Motor neuron (in vitro differentiated cells): Measurements from ENCODE around the gene RAB39A. TPM values are rescaled to one million over a fixed set of nuclear protein-coding genes. Genes with fewer than 3 reads are reported as not detected.

Experiments used
- ATAC-seq, 8 experiments: fragments of 200-7000 bp; cut with Tn5 transposase; replicated peaks in 6 of 8; 2 replicates each; pipeline ENCODE4 v1.8.0; 2021; ENCODE audit warnings: mild to moderate bottlenecking in 8 of 8, moderate library complexity in 8 of 8
- H3K27ac ChIP-seq, 2 donors: fragments of 250-450 bp; sonication (Bioruptor Pico); 2 replicates each; pipeline ENCODE4 v1.9.0; 2021; ENCODE audit warnings: antibody characterized with exemption in 2 of 2, mild to moderate bottlenecking in 2 of 2, moderate library complexity in 1 of 2
- H3K4me1 ChIP-seq, 2 donors: fragments of 250-450 bp; sonication (Bioruptor Pico); replicated peaks in 1 of 2; 2 replicates each; pipeline ENCODE4 v1.6.1; 2021; ENCODE audit warnings: antibody characterized with exemption in 2 of 2, mild to moderate bottlenecking in 2 of 2, moderate library complexity in 1 of 2
- H3K4me3 ChIP-seq, 5 donors: fragments of 250-450 bp; sonication (Bioruptor Pico); 2 replicates each; pipeline ENCODE4 v1.9.0; 2021; ENCODE audit warnings: antibody characterized with exemption in 5 of 5, mild to moderate bottlenecking in 5 of 5, moderate library complexity in 4 of 5
- WGBS, 10 experiments: fragments of 450-650 bp; shearing (Covaris generic); methylation state at CpG; one replicate each; pipeline ENCODE4 v1.0.0; 2022; 5-methylcytosine and 5-hydroxymethylcytosine counted together
- in situ Hi-C, 9 experiments: fragments of 400-800 bp; cut with MboI; loops; one replicate each; pipeline ENCODE4 v1.15.0; 2021; ENCODE audit warnings: low sequenced_read_pairs in 9 of 9, low pct_unique_long_range_greater_than_20kb in 2 of 9; ENCODE audit not compliant: unreplicated experiment in 9 of 9
- total RNA-seq, 8 experiments: library from RNA; unstranded; fragments of 300-600 nt; gene quantifications; 2 replicates each; pipeline versions ENCODE4 v1.2.3 to v1.2.4, GENCODE V29; 2022

Gene RAB39A
- total RNA-seq, 8 experiments from 2014 or later = 7.0 to 11.1 (median 9.0) TPM; not detected in 3

GRCh38 chr11:107970049-107970448, 41.8 kb downstream of the RAB39A start:
- H3K4me3 ChIP-seq = no peak overlapping the region
- ATAC-seq = peak in 2 of 8 experiments; percentile 47 to 52
- 0 to 88% (median 75%) methylated on average over 1 to 5 of the region's 5 CpGs; no CpG with 5 or more reads in 4 of the 10 experiments for whole genome bisulfite sequencing, 10 experiments
- in situ Hi-C loops = no loop called here
- no peaks in the 10 kb centered on the region for H3K4me1 ChIP-seq
- no peak overlapping the region for H3K27ac ChIP-seq

GRCh38 chr11:107973641-107974040, 45.4 kb downstream of the RAB39A start:
- 40 to 100% (median 72%) methylated on average over 1 of the region's 1 CpG; no CpG with 5 or more reads in 4 of the 10 experiments for WGBS, 10 experiments
- in situ Hi-C loops = no loop called here

GRCh38 chr11:107988397-107989158, 60.3 kb downstream of the RAB39A start:
- ATAC-seq = no peak
- H3K4me3 ChIP-seq = no peak overlapping the region
- no peaks in the 10 kb centered on the region for H3K4me1 ChIP-seq
- H3K27ac ChIP-seq = no peak overlapping the region
- in situ Hi-C loops = no loop called here
- 39 to 100% (median 92%) methylated on average over 1 to 5 of the region's 5 CpGs; no CpG with 5 or more reads in 1 of the 10 experiments for WGBS, 10 experiments

More at GRCh38 chr11:107973641-107974040, 45.4 kb downstream of the RAB39A start:
- no peak overlapping the region for H3K4me3 ChIP-seq
- no peak for ATAC-seq
- H3K4me1 ChIP-seq = no peaks in the 10 kb centered on the region
- no peak overlapping the region for H3K27ac ChIP-seq

- WGBS, 10 experiments = 31 to 81% (median 55%) methylated on average over 1 to 5 of the region's 5 CpGs
- no peak for ATAC-seq
- H3K27ac ChIP-seq = no peak overlapping the region
- no peak overlapping the region for H3K4me3 ChIP-seq
- H3K4me1 ChIP-seq = no peaks in the 10 kb centered on the region
- in situ Hi-C loops = no loop called here
Measured at GRCh38 chr11:107991868-107992414, 63.7 kb downstream of the RAB39A start.

- 14 to 100% (median 65%) methylated on average over 1 to 5 of the region's 5 CpGs; no CpG with 5 or more reads in 1 of the 10 experiments for WGBS, 10 experiments
- no peak for ATAC-seq
Measured at GRCh38 chr11:107996006-107996776, 67.9 kb downstream of the RAB39A start.

GRCh38 chr11:107998761-107999160, 70.5 kb downstream of the RAB39A start:
- no peak for ATAC-seq
- no peak overlapping the region for H3K27ac ChIP-seq
- WGBS, 10 experiments = 70 to 100% (median 98%) methylated on average over 1 to 6 of the region's 6 CpGs; no CpG with 5 or more reads in 2 of the 10 experiments
- H3K4me3 ChIP-seq = no peak overlapping the region
- in situ Hi-C loops = no loop called here
- H3K4me1 ChIP-seq = no peaks in the 10 kb centered on the region

More at GRCh38 chr11:107996006-107996776, 67.9 kb downstream of the RAB39A start:
- in situ Hi-C loops = no loop called here
- Histone ChIP-seq H3K27ac (no peak overlapping the region), H3K4me1 (no peaks in the 10 kb centered on the region), H3K4me3 (no peak overlapping the region)

- Histone ChIP-seq H3K4me3 (no peak overlapping the region), H3K4me1 (no peaks in the 10 kb centered on the region), H3K27ac (no peak overlapping the region)
- in situ Hi-C loops = no loop called here
- 0 to 67% (median 18%) methylated on average over 1 to 5 of the region's 6 CpGs; no CpG with 5 or more reads in 1 of the 10 experiments for WGBS, 10 experiments
- ATAC-seq = peak in 4 of 8 experiments; percentile 21 to 97 (median 66)
Measured at GRCh38 chr11:107999759-108000455, 71.7 kb downstream of the RAB39A start.

GRCh38 chr11:108002476-108002875, 74.2 kb downstream of the RAB39A start:
- in situ Hi-C loops = no loop called here
- H3K27ac ChIP-seq = no peak overlapping the region
- H3K4me1 ChIP-seq = no peaks in the 10 kb centered on the region
- H3K4me3 ChIP-seq = no peak overlapping the region
- WGBS, 10 experiments = 0 to 94% (median 67%) methylated on average over 1 to 3 of the region's 3 CpGs; no CpG with 5 or more reads in 3 of the 10 experiments
- ATAC-seq = no peak

- Histone ChIP-seq H3K4me3 (no peak overlapping the region), H3K4me1 (no peaks in the 10 kb centered on the region), H3K27ac (no peak overlapping the region)
- 66 to 100% (median 100%) methylated on average over 1 to 5 of the region's 5 CpGs; no CpG with 5 or more reads in 2 of the 10 experiments for WGBS, 10 experiments
- in situ Hi-C loops = no loop called here
- ATAC-seq = no peak
Measured at GRCh38 chr11:108003623-108004022, 75.4 kb downstream of the RAB39A start.

- Histone ChIP-seq H3K27ac (no peak overlapping the region), H3K4me1 (peaks cover 2 to 21% of the 10 kb centered on the region in 2 donors), H3K4me3 (no peak overlapping the region)
- in situ Hi-C loops = no loop called here
- no peak for ATAC-seq
- WGBS, 10 experiments = 80 to 100% (median 94%) methylated on average over 1 to 11 of the region's 18 CpGs; no CpG with 5 or more reads in 2 of the 10 experiments
Measured at GRCh38 chr11:108007819-108008218, 79.6 kb downstream of the RAB39A start.

- in situ Hi-C loops = no loop called here
- Histone ChIP-seq H3K4me3 (peak within 1 kb of the TSS; percentile 84 to 96 (median 88)), H3K27ac (peak within 1 kb of the TSS; percentile 98 to 99), H3K4me1 (peaks cover 2 to 21% of the 10 kb centered on the region in 2 donors)
- peak; percentile 87 to 95 (median 92) for ATAC-seq
- WGBS, 10 experiments = 1 to 29% (median 3%) methylated on average over 1 to 29 of the region's 72 CpGs; no CpG with 5 or more reads in 3 of the 10 experiments
Measured at GRCh38 chr11:108008656-108009496, 80.6 kb downstream of the RAB39A start, which contains the start of gene CUL5. TSS of gene CUL5 (plus strand) at chr11:108008898. CDS start at chr11:108009349, 451 bp downstream.
